ENCODE measurements around the gene PTCD1.

DNA sequence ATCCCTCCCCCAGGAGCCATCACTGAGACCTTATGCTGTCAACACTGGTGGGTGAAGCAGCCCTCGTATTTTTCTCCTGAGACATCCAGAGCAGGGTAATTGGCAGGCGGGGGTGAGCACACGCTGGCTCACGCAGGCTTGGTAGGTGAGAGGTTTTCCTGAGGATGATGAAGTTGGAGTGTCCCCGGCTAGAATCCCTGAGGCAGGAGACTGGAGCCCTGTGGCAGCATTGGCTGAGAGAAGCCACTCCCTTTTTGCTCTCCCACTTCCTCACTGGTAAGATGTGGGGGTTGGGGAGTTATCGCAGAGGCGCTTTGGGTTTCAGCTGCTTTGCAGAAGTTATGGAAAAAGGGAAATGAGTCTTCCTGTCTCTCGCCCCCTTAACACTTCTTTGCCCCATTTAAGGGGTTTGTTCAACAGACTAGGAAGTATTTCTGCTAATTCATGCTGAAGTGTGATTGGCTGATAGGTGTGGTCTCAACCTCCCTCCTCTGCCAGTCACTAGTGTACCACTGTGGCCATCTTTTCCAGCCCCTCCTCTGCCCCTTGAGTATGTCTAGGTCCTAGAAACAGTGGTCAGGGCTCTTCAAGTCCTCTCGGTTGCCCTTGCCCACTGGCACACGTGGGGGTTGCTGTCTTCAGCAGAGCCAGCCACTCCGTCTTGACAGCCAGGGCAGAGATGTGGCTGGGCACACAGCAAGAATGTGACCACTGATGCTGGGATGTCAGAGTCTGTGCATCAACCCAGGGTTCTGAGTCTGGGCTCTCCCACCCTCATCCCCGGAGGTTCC is 58.4 kb downstream of the PTCD1 start:
- TF ChIP-seq CTCF (conservative IDR thresholded peaks at IDR 0.05) = no peak
- no peak for TF ChIP-seq ZFX (IDR thresholded peaks at IDR 0.05)

Data from C4-2B (cell line).